ENCODE results near the gene MEIS3.
A peak's percentile ranks its signal among the peaks of the same experiment; 100 is the strongest.
"Not testable (repeated sequence)": the region's sequence is repeated elsewhere in the genome, so short reads cannot be mapped to it uniquely, and the experiment has no call there.

MEIS3 gene

DNA sequence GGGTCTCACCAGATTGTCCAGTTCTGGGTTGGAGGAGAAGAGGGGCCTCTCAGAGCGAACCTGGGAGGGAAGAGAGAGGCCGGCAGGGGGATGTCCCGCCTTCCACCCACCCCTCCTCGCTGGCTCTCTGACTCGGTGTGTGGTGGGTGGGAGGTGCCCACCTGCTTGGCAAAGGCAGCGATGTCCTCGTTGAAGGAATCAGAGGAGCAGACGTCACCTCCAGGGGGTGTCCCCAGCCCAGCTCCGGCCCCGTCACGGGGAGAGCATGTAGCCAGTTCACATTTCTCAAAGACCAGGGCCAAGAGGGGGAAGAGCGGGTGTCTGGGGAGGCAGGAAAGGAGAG, 2.7 kb downstream of the MEIS3 start:
- DNase-seq (ENCODE audit: low read depth in 2 of 2) = no peak

DNA sequence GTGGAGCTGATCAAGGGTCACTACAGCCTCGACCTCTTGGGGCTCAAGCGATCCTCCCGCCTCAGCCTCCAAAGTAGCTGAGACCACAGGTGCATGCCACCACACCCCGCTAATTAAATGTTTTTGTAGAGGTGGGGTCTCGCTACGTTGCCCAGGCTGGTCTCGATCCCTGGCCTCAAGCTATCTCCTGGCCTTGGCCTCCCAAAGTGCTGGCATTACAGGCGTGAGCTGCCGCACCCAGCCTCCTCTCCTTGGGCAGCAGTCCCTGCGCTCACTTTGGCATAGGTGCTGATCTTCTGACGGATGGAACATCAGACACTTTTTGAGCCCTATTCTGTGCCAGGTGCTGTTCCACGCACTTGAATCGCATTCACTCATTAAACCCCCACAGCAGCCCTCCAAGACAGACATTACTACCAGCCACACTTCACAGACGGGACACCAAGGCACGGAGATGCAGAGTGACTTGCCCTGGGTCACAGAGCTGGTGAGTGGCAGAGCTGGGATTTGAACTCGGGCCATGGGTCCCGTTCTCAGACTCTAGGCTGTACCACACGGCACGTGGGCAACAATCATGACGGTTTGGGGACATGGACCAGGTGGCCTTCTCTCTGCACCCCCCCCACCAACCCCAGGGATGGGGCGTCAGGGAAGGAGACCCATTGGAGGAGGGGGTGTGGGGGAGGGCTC, 3.2 kb downstream of the MEIS3 start:
- no peak for DNase-seq (ENCODE audit: low read depth in 2 of 2)

DNA sequence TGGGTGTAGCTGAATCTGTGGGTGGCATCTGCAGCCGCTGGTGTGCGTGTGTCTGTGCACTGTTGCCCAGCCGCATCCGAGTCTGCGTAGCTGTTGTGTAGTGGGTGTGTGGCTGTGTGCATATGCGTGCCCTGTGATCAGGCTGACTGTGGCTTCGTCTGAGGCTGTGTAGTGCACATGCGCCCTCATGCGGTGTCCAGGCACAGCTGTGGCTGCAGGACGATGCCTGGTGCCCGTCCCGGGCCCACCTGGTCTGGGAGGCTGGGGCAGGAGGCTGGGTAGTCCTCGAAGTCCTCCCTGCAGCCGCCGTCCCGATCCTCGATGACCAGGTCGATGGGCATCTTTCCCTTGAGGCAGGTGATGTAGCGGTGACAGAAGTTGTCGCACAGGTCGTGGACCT, 4.9 kb downstream of the MEIS3 start:
- DNase-seq (ENCODE audit: low read depth in 2 of 2) = no peak

DNA sequence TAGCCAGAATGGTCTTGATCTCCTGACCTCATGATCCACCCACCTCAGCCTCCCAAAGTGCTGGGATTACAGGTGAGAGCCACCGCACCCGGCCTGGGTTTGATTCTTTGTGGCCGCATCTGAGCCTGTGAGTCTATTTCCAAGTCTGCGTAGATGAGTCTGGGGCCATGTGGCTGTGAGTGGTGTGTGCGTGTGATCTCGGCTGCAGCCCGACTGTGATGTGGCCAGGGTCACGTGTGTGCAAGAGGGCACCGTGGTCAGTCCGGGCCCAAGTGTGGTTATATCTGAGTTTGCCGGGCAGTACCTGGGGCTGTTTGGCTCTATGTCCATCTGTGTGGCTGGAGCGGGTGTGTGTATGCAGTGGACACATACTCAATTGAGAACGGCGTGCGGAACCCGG, 5.4 kb downstream of the MEIS3 start:
- no peak for DNase-seq (ENCODE audit: low read depth in 2 of 2)

DNA sequence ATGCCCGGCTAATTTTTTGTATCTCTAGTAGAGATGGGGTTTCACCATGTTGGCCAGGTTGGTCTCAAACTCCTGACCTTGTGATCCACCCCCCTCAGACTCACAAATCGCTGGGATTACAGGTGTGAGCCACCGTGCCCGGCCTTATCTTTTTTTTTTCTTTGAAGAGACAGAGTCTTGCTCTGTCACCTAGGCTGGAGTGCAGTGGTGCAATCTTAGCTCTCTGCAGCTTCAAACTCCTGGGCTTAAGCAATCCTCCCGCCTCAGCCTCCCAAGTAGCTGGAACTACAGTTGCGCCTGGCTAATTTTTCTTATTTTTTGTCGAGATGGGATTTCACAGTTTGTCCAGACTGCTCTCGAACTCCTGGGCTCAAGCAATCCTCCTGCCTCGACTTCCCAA, 7.6 kb downstream of the MEIS3 start:
- DNase-seq (ENCODE audit: low read depth in 2 of 2) = not testable (repeated sequence)

DNA sequence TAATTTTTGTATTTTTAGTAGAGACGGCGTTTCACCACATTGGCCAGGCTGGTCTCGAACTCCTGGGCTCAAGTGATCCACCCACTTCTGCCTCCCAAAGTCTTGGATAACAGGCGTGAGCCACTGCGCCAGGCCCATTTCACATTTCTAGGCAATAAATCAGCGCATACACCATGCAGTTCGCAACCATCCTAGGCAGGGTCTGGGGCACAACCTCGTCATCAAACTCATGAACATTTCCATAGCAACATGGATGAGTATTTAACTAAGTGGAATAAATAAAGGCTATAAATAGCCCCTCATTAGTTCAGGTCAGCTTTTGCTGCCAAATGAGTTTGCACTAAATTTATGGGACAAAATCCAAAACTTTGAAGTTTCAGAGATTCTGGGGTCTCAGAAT, 8.2 kb downstream of the MEIS3 start:
- no peak for DNase-seq (ENCODE audit: low read depth in 2 of 2)

DNA sequence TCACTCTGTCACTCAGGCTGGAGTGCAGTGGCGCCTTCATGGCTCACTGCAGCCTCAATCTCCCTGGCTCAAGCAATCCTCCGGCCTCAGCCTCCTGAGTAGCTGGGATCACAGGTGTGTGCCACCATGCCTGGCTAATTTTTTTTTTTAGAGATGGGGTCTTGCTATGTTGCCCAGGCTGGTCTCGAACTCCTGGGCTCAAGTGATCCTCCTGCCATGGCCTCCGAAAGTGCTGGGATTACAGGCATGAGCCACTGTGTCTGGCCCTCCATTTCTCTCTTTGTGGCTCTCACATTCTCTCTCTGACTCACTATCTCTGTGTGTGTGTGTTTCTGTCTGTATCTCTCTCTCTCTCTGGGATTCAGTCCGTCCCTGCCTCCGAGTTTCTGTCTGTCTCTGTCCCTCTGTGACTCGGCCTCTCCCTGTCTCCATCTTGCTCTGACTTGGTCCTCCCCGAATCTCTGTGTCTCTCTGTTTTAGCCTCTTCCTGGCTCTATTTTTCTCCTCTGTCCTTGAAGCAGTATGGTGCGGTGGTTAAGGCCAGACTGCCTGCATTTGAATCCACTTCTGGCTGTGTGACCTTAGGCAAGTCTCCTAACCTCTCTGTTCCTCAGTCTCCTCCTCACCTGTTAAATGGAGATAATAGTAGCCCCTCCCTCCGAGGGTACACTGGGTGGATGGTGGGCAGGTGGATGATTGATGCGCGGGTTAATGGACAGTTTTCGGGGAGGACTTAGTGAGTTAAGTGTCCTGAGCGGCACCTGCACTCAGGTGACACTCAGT, 11.0 kb downstream of the MEIS3 start:
- DNase-seq (ENCODE audit: low read depth in 2 of 2) = no peak

DNA sequence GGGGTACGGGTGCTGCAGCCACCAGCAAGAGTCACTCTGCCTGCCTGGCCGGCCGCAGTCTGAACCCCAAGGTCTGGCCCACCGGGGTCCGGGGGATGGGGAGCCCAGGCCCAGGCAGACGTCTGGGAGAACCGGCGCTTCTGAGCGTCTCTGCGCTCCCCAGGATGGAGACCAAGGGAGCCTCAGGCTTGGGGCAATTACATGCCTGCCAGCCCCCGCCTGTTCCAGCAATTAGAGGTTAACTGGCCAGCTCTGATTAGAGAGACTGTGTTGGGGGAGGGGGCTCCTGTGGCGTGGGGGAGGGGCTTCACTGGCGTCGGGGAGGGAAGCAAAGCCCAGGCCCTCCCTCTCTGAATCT, 11.9 kb downstream of the MEIS3 start:
- DNase-seq (ENCODE audit: low read depth in 2 of 2) = no peak

DNA sequence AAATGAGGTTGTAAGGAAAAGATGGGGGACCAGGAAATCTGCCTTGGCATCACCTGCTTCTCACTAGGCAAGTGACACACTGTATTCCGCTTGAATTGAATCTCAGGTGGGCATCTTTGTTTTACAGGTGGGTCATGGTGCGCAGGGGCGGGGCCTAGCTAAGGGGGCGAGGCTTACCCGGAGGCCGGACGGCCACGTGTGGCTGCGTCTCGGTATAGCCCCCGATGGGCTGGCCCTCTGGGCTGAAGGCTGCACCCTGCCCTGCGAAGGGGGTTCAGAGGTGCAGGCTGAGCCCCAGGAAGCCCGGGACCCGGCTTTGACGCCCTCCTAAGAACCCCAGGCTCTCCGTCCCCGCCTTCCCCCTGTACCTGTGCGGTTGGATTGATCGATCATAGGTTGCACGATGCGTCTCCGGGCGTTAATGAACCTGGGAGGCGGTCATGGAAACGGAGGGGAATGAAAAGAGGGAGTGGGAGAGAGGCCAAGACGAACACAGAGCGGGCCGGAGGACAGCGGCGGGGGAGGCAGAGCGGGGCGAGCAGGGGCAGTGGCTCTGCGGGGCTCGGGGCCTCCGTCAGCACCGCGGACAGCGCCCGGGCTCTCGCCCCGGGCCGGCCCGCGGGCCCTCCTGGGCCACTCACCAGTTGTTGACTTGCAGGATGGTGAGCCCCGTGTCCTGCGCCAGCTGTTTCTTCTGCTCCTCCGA, 12.5 kb downstream of the MEIS3 start:
- DNase-seq (ENCODE audit: low read depth in 2 of 2) = no peak

DNA sequence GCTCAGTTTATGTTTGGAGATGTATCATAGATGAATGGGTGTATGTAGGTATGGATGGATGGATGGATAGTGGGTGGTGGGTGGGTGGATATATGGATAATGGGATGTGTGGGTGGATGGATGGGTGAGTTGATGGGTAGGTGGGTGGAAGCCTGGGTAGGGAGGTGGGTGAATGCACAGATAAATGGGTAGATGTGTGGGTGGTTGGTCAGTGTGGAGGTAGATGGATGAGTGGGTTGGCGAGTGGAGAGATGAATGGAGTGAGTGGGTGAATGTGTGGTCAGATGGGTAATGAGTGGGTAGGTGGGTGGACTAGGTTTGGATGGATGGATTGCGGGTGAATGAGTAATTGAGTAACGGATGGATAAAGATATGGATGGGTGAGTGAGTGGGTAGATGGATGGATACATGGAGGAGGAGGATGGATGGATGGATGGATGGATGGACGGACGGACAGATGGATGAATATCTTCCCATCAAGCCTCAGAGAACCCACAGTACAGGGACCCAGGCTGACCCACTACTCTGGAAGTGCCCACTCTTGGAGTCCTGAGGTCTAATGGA, 13.4 kb downstream of the MEIS3 start:
- DNase-seq (ENCODE audit: low read depth in 2 of 2) = no peak

DNA sequence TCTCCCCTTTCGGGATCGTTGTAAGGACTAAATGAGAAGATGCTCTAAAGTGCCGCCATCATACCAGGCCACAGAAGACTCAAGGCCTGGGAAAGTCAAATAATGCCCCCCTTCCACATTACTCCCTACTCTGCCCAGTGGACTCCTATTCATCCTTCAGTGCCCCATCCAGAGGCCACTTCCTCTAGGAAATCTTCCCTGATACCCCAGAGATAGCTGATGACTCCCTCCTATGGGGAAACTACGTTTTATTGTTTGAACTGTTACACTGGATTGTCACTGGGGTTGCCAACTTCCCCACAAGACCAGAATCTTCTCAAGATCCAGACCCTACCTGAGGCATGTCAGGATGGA, 14.2 kb downstream of the MEIS3 start:
- no peak for DNase-seq (ENCODE audit: low read depth in 2 of 2)

DNA sequence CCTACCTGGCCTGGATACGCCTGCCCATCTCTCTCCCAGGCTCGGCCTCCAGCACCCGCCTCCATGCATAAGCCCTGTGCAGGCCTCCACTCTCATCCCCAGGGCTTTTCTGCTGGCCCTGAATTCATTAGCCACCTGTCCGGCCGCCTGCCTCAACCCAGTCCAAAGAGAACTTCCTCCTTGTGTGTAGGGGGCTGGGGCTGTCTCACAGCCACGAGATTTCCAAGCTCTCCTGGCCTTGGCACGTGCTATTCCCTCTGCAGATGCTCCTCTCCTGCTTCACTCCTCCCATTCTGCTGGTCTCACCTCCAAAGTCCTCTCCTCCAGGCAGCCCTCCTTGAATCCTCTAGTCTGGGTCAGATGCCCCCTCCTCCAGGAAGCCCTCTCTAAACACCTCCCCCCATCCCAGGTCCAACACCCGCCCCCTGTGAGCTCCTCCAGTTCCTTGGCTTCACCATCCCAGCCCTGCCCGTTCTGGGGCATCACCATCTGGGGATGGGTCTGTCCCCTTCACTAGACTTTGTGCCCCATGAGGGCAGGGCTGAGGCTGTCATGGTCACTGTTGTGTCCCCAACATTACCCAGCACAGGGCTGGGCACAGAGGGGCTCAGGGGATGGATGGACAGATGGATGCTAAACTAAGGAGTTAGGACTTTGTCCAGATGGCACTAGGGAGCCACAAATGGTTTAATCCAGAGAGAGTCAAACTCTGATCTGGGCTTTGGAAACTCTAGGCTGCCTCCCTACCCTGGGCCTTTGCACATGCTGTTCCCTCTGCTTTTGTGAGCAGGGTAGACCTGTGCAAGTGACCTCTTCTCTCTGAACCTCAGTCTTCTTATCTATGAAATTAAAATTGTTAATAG, 14.8 kb downstream of the MEIS3 start:
- DNase-seq (ENCODE audit: low read depth in 2 of 2) = no peak

DNA sequence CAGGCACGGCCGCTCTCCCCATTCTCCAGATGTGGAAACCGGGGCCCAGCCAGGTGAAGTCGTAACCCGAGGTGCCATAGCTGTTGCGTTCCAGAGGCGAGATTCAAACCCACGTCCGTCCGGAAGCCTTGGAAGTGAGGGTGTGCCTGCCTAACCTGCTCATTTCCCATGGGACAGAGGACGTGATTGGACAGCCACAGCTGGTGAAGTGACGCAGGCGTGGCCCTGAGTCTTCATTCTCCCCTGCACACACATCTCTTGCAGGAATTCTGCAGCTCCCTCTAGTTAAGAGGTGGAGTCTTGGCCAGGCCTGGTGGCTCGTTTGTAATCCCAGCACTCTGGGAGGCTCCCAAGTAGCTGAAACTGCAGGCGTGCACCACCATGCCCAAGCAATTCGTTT, 16.8 kb downstream of the MEIS3 start:
- no peak for DNase-seq (ENCODE audit: low read depth in 2 of 2)

DNA sequence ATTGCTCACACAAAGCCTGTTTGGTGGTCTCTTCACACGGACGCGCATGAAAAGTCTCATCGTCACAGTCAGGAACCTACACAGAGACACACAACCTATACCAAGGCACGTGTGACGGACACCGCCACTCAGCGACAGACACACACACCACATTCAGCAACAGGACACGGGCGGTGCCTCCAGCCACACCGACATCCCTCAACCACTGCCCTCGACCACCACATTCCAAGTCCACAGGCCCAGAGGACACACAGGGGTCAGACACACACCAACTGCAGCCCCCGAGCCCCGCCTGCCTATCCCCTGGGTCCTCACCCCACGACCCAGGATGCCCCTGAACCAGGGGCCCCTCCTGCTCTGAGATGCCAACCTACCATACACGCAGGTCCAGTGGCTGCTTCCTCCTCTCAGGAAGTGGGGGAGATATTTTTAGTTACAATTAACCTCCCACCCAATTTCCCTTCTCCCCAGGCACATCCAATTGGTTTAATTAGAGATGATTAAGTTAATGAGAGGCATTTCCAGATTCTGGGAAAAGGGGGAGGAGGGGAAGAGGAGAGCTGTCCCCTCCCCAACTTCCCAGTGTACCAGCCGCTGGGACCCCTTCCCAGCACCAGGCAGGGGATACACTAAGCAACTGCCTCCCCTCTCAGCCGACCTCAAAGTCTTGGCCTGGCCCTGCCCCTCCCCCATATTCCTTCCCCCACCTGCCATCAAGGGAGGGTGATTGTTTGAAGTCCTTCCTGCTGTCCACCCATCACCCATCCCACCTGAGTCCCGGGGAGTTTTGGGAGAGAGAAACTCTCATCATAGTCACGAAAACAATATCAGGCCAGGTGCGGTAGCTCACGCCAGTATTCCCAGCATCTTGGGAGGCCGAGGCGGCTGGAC, 20.4 kb downstream of the MEIS3 start:
- no peak for DNase-seq (ENCODE audit: low read depth in 2 of 2)

DNA sequence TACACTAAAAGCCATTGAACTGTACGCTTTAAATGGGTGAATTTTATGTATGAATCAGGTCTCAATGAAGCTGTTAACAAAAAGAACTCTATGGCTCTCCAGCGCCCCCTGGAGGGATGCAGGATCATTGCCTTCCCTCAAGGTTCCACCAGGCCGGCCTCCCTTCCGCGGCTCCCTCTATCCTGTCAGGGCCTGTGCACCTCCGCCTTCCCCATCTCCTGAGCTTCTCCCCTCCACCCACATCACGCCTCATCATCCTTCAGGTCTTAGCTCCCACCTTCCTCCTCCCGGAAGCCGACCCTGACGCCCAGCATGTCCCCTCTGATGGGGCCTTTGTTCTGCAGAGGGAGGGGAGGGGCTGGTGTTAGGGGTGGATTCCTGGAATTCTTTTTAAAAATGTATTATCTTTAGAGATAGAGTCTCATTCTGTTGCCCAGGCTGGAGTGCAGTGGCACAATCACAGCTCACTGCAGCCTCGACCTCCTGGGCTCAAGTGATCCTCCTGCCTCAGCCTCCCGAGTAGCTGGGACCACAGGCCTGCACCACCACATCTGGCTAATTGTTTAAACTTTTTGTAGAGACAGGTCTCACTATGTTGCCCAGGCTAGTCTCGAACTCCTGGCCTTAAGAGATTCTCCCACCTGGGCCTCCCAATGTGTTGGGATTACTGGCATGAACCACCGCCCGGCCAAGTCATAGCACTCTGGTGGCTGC, 27.7 kb downstream of the MEIS3 start:
- DNase-seq (ENCODE audit: low read depth in 2 of 2) = peak; percentile 44 to 54

DNA sequence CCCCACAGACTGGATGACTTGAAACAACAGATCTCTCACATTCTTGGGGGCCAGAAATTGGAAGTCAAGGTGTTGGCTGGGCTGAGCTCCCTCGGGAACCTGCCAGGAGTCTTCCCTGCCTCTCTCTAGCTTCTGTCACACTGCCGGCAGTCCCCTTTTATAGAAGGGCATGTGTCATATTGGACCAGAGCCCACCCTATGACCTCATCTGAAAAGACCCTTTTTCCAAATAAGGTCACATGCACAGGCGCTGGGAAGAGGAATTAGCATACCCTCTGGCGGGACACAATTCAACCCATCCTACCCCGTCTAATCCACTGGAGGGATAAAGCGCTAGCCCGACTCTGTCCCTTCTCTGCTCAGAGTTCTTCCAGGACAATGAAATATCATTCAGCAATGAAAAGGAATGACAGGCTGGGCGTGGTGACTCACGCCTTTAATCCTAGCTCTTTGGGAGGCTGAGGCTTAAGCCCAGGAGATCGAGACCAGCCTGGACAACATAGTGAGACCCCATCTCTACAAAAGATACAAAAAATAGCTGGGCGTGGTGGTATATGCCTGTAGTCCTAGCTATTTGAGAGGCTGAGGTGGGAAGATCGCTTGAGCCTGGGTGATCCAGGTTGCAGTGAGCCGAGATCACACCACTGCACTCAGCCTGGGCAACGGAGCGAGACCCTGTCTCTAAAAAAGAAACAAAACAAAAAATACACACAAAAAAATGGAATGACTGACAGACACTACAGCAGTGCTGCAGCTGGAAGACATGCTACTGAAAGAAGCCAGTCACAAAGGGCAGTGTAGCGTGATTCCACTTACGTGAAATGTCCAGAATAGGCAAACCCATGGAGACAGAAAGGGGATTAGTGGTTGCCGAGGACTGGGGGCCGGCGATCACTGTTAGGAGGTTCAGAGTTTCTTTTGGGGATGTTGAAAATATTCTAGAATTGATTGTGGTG, 28.5 kb downstream of the MEIS3 start:
- DNase-seq (ENCODE audit: low read depth in 2 of 2) = no peak

DNA sequence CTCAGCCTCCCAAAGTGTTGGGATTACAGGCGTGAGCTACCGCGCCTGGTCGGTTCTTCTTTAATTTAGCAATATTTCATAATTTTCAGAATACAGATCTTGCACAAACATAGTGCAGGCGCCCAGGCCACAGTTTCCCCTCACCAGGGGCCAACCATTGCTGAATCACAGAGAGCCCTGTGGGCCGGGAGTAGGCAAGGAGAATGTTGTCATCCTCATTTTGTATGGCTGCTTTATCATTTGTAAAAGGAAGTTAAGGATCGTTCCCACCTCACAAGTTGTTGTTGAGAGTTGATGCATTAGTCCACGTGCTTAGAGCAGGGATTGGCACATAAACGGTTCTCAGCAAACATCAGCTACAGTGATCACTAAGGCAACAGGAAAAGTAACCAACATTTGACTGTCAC, 30.2 kb downstream of the MEIS3 start:
- DNase-seq (ENCODE audit: low read depth in 2 of 2) = no peak

DNA sequence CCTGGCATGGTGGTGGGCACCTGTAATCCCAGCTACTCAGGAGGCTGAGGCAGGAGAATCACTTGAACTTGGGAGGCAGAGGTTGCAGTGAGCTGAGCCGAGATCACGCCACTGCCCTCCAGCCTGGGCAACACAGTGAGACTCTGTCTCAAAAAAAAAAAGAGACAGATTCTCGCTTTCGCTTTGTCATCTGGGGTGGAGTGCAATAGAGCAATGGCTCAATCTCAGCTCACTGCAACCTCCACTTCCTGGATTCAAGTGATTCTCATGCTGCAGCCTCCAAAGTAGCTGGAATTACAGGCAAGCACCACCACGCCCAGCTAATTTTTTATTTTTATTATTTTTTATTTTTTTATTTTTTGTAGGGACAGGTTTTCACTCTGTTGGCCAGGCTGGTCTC, 30.6 kb downstream of the MEIS3 start:
- not testable (repeated sequence) for DNase-seq (ENCODE audit: low read depth in 2 of 2)

DNA sequence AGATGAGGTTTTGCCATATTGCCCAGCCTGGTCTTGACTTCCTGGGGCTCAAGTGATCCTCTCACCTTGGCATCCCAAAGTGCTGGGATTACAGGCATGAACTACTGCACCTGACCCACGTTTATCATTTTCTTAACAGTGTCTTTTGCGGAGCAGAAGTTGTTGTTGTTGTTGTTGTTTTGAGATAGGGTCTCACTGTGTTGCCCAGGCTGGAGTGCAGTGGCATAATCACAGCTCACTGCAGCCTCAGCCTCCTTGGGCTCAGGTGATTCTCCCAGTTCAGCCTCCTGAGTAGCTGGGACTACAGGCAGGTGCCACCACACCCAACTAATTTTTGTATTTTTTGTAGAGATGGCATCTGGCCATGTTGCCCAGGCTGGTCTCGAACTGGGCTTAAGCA, 31.7 kb downstream of the MEIS3 start:
- not testable (repeated sequence) for DNase-seq (ENCODE audit: low read depth in 2 of 2)
